Measurements from ENCODE around the gene VSIR. TPM values are rescaled to one million over a fixed set of nuclear protein-coding genes. Genes with fewer than 3 reads are reported as not detected.

VSIR gene
- total and polyA plus RNA-seq, 7 donors: 12.0 to 73.1 (median 40.2) TPM

DNA sequence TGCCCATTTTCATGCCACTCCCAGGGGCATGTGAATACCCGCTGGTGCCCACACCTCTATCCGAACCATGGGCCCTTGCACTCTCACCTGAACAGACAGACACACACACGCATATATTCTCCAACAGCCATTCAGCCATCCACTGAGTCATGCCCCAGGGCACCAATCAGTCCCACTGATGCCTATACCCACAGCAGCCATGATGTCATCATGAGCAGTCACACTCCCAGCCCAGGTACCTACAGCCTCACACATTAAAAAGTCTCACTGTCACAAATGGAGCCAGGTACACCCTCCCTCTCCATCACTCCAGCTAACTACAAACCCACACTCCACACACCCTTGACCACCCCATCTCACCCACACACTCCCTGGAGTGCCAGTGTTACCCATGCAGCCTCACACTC, 12.2 kb downstream of the VSIR start:
- intact Hi-C loops (cut with DNase I): no loop called here
- Histone ChIP-seq H3K27me3 (no peaks in the 10 kb centered on the region), H3K27ac (no peak overlapping the region), H3K9me3 (no peaks in the 10 kb centered on the region), H3K4me1 (peaks cover 0 to 63% (median 49%) of the 10 kb centered on the region in 4 donors), H3K36me3 (peaks cover 3 to 37% (median 20%) of the 10 kb centered on the region in 4 donors), H3K4me3 (no peak overlapping the region)
- 94 to 97% methylated on average over 3 of the region's 3 CpGs for WGBS, 2 donors
- DNase-seq: no peak
- TF ChIP-seq EP300 (IDR thresholded peaks at IDR 0.05) (no peak), CTCF (IDR thresholded peaks at IDR 0.05) (no peak), POLR2A (IDR thresholded peaks at IDR 0.05) (no peak), POLR2AphosphoS5 (IDR thresholded peaks at IDR 0.05) (no peak)

DNA sequence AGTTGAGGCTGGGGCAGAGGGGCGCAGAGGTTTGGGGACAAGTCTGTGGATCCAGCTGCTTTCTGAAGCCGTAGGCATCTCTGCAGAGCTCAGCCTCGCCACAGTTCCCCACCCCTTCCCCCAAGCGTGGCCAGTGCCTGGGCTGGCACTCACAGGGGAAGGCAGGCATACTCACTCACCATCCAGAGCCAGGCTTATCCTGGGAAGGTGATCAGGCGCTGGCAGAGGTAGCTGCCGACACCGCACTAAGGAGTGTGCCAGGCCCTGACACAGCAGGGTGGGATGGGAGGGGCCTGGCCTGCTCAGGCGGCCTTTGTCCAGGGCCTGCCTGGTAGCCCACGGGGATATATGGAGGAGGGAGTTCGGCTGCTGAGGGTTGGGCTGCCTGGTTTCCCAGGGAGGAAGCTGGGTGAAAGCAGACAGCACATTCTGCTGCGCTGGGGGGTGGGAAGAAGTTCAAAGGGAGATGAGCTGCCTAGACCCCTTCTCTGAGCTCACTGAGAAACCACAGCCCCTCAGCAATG, 15.9 kb downstream of the VSIR start:
- WGBS, 2 donors: 47 to 58% methylated on average over 11 of the region's 11 CpGs
- H3K27me3 ChIP-seq: no peaks in the 10 kb centered on the region
- no peaks in the 10 kb centered on the region for H3K9me3 ChIP-seq
- peaks cover 6 to 62% (median 35%) of the 10 kb centered on the region in 4 donors for H3K36me3 ChIP-seq
- intact Hi-C loops (cut with DNase I): no loop called here
- H3K4me3 ChIP-seq: no peak overlapping the region
- TF ChIP-seq POLR2AphosphoS5 (IDR thresholded peaks at IDR 0.05) (no peak), CTCF (IDR thresholded peaks at IDR 0.05) (no peak), POLR2A (IDR thresholded peaks at IDR 0.05) (no peak), EP300 (IDR thresholded peaks at IDR 0.05) (no peak)
- DNase-seq: no peak
- peaks cover 0 to 53% (median 21%) of the 10 kb centered on the region in 4 donors for H3K4me1 ChIP-seq
- peak overlapping the region; percentile 20 to 63 (median 59) for H3K27ac ChIP-seq

GRCh38 chr10:71756311-71757191, 16.8 kb downstream of the VSIR start:
- Histone ChIP-seq H3K27me3 (no peaks in the 10 kb centered on the region), H3K9me3 (no peaks in the 10 kb centered on the region), H3K36me3 (peaks cover 12 to 65% (median 40%) of the 10 kb centered on the region in 4 donors), H3K27ac (peak overlapping the region; percentile 20 to 63 (median 59)), H3K4me3 (no peak overlapping the region), H3K4me1 (peaks cover 0 to 44% (median 12%) of the 10 kb centered on the region in 4 donors)
- TF ChIP-seq CTCF (IDR thresholded peaks at IDR 0.05) (no peak), POLR2A (IDR thresholded peaks at IDR 0.05) (no peak), POLR2AphosphoS5 (IDR thresholded peaks at IDR 0.05) (peak in 3 of 4 donors; percentile 24 to 36 (median 25)), EP300 (IDR thresholded peaks at IDR 0.05) (peak in 1 of 4 donors; percentile 40)
- intact Hi-C loops (cut with DNase I): no loop called here
- whole genome bisulfite sequencing, 2 donors: 49 to 80% methylated on average over 12 of the region's 12 CpGs
- no peak for DNase-seq

DNA sequence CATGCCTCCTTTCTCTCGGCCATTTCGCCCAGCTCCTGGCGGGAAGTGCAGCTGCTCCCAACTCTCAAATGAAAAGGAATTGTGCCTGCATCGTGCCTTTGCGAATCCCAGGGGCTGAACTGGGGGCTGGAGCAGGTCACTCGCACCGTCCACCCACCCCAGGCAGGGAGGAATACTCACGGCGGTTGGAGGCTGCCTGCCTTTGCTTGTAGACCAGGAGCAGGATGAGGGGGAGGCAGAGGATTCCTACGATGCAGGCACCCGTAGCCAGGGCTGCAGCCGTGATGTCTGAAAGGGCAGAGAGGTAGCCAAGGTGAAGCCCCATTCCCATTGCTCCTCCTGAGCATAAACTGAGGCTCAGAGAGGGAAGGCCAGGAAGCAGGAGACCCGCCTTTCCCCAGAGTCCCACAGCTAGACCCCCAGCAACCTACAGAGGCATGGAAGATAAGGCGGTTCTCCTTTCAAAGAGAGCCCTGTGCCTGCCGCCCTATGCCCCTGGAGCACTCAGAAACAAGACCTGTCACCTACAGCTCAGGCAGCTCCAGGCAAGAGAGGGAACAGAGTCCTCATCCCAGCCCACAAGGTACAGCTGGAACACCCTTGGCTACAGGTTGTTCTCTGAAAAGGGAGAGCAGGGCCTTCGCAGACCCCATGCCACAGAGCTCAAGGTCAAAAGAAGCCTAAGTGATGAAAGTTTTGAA, 18.0 kb downstream of the VSIR start:
- Histone ChIP-seq H3K4me1 (peaks cover 0 to 34% (median 12%) of the 10 kb centered on the region in 4 donors), H3K27ac (peak overlapping the region in 2 of 4 donors; percentile 58 to 60), H3K27me3 (no peaks in the 10 kb centered on the region), H3K36me3 (peaks cover 15 to 65% (median 45%) of the 10 kb centered on the region in 4 donors), H3K9me3 (no peaks in the 10 kb centered on the region), H3K4me3 (no peak overlapping the region)
- intact Hi-C loops (cut with DNase I): no loop called here
- TF ChIP-seq POLR2A (IDR thresholded peaks at IDR 0.05) (no peak), CTCF (IDR thresholded peaks at IDR 0.05) (no peak), EP300 (IDR thresholded peaks at IDR 0.05) (no peak), POLR2AphosphoS5 (IDR thresholded peaks at IDR 0.05) (no peak)
- 95% methylated on average over 16 of the region's 16 CpGs for WGBS, 2 donors
- DNase-seq: no peak
